GM12875 (cell line): Measurements from ENCODE around the gene TMEM120B.

ENCODE experiments used
- H3K4me3 ChIP-seq: one replicate; pipeline ENCODE4 v1.5.1; 2011; ENCODE audit warnings: low read depth, low read length, control low read depth
- CTCF ChIP-seq: IDR thresholded peaks from 2 replicates; pipeline ENCODE4 v1.5.1; 2011; ENCODE audit warnings: low read depth, mild to moderate bottlenecking, control low read depth, inconsistent platforms, low read length, moderate library complexity, borderline replicate concordance; ENCODE audit not compliant: insufficient read depth

Gene TMEM120B

DNA sequence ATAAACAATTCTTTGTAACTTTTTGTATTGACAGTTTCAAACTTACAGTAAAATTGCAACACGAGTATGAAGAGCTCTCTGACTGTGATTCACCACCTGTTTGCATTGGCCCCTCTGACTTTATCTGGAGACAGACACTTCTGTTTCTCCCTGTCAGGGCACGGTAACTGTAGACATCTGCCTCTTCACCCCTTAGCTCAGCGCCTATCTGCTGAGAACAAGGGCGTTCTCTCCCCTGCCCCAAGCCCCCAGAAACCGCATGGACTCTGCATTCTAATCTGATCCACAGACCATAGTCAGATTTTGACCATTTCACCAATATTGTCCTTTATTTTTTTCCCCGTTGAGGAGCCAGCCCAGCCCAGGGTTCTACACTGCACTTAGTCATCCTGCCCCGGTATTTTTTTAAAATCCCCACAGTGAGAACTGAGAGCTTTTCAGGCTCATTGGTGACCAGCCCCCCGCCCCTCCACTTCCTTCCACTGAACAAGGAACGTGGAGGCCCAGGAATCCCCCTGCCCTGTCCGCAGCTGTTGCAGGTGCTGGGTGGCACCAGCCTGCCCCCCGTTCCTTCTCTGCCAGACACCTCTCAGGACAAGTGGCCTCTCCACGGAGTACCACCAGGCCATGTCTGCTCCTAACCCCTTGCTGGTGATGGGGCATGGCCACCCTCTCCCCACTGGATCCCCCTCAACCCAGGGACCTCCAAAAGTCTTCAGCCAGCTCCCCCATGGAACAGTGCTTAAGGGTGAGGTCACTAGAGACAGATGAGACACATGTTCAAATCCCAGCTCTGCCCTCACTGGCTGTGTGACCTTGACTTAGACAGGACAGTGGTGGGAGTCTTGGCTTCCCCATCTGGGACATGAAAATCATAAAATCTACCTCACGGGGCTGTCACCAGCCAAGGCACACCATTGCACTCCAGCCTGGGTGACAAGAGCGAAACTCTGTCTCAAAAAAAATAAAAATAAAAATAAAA lies 69.7 kb downstream of the TMEM120B start:
- no peak overlapping the region for H3K4me3 ChIP-seq
- no peak for TF ChIP-seq CTCF

DNA sequence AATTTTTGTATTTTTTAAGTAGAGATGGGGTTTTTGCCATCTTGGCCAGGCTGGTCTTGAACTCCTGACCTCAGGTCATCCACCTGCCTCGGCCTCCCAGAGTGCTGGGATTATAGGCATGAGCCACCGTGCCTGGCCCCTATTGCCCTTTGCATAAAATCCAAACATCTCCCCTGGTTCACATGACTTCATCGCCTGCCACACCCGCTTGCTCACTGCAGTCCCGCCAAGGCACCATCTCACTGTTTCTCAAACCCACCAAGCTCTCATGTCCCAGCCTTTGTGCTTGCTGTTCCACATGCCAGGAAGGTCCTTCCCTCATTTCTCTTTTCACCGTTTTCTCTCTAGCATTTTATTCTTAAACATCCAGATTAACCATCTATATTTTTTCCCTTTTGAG lies 71.2 kb downstream of the TMEM120B start:
- no peak overlapping the region for H3K4me3 ChIP-seq
- no peak for TF ChIP-seq CTCF

DNA sequence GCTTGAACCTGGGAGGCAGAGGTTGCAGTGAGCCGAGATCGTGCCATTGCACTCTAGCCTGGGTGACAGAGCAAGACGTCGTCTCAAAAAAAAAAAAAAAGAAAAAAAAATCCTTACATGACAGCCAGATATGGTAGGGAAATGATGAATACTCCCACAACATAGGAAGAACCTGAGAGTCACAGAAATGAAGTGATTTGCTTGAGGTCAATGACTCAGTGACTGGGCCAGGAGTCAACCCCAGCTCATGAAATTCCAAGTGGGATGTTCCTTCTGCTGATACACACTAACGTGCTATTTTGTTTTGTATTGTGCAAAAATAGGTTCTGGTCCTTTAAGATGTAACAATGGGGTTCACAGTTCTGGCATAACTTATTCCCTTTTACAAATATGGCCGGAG lies 71.9 kb downstream of the TMEM120B start:
- no peak overlapping the region for H3K4me3 ChIP-seq
- TF ChIP-seq CTCF = no peak

DNA sequence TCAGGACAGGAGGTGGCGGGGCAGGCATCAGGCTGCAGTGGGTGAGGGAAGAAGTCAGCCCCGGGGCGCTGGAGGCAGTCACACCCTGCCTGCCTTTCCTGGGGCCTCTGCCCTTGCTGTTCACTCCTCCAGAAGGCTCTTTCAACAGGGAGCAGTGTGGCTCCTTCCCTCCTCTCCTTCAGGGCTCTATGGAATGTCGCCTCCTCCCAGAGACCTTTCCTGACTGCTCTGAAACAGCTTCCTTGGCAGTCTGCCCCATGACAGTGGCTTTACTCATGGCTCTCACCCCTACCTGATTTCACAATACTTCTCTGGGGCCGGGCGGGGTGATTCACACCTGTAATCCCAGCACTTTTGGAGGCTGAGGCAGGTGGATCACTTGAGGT lies 73.9 kb downstream of the TMEM120B start:
- H3K4me3 ChIP-seq = no peak overlapping the region
- TF ChIP-seq CTCF = no peak

GRCh38 chr12:121787063-121788025 lies 74.8 kb downstream of the TMEM120B start:
- no peak for TF ChIP-seq CTCF
- H3K4me3 ChIP-seq = no peak overlapping the region

DNA sequence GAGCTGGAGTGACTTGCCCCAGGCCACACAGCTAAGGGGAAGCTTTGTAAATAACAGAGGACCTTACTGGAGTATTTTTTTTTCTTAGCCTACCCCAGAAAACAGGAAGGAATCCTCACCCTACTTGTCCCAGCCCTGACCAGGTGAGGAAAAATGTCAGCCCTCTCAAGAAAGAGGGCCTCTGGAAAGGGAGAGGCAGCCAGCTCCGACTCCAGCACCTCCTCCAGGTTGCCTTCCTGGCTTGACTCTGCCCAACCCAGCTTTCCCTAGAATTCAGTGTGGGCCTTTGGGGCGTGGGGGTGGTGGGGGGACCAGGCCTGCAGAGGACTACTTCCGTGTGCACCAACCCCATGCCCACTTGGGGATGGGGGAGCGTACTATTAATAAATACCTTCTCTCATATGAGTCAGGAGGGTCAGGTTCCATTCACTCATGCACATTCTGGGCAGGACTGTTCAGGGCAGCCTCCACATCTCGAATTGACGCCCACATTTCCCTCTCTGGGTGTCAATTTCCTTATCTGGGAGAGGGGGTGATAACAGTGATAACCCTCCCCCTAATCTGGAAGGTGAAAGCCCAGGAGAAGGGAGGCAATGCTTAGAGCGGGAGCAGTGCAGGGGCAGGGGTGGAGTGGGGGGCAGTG lies 75.7 kb downstream of the TMEM120B start:
- H3K4me3 ChIP-seq = no peak overlapping the region
- no peak for TF ChIP-seq CTCF
